HepG2 (cell line): Measurements from ENCODE around the gene YBX2. TPM values are rescaled to one million over a fixed set of nuclear protein-coding genes. Genes with fewer than 3 reads are reported as not detected.

Experiments
- ATAC-seq: fragments of 200-7000 bp; cut with Tn5 transposase; 3 replicates; pipeline ENCODE4 v1.9.1; 2020; ENCODE audit warnings: mild to moderate bottlenecking, moderate library complexity
- BruUV-seq: library from RNA; stranded (reverse); fragments of 400-500 nt; replicated peaks from 2 replicates; lab custom pipeline; 2021; lab: Mats Ljungman, UMichigan
- CTCF ChIA-PET: fragments of 300-600 bp; formaldehyde crosslinking; extraction: SDS; loops from one replicate; lab custom pipeline; 2021; ENCODE audit warnings: low total read pairs, inconsistent platforms, low intra/inter-chr PET ratio; lab: Yijun Ruan, JAX
- POLR2A ChIA-PET: fragments of 350-600 bp; sonication (Branson Sonifier 250); formaldehyde crosslinking; loops from one replicate; lab custom pipeline; 2020; ENCODE audit warnings: antibody characterized with exemption, inconsistent platforms; lab: Yijun Ruan, JAX
- DNase-seq: peaks from one replicate; pipeline ENCODE4 v3.0.0-alpha.2; 2015; ENCODE audit warnings: low spot score
- FAIRE-seq: peaks from 3 replicates; lab custom pipeline; 2011; peaks lifted over from hg19 to GRCh38; lab: Jason Lieb, UNC
- H2AFZ ChIP-seq: one replicate; pipeline ENCODE4 v1.6.1; 2011; ENCODE audit warnings: low read length, inconsistent platforms
- H3K27ac ChIP-seq: fragments of 300-600 bp; 3 replicates; pipeline ENCODE4 v1.8.0; 2011; ENCODE audit warnings: mixed run types, mild to moderate bottlenecking, mixed read lengths, low read length, inconsistent platforms; ENCODE audit not compliant: insufficient read depth; ENCODE audit errors: extremely low read length
- H3K27me3 ChIP-seq, 2 experiments: fragments of 200-600 bp in 1 of 2; 2 replicates in 1 of 2; 3 replicates in 1 of 2; pipeline versions ENCODE4 v1.6.0 to v1.8.0; 2011; ENCODE audit warnings: low read length in 2 of 2, mild to moderate bottlenecking in 2 of 2, moderate library complexity in 2 of 2, inconsistent platforms in 1 of 2; ENCODE audit not compliant: insufficient read depth in 2 of 2, control insufficient read depth in 1 of 2
- H3K36me3 ChIP-seq, 2 experiments: fragments of 200-600 bp in 1 of 2; replicated peaks in 1 of 2; 2 replicates in 1 of 2; 3 replicates in 1 of 2; pipeline versions ENCODE4 v1.5.1 to v1.8.0; 2011; ENCODE audit warnings: low read length in 2 of 2, inconsistent platforms in 1 of 2; ENCODE audit not compliant: insufficient read depth in 2 of 2, control insufficient read depth in 1 of 2
- H3K4me1 ChIP-seq: 2 replicates; pipeline ENCODE4 v1.5.1; 2012; ENCODE audit warnings: low read length, inconsistent platforms; ENCODE audit not compliant: insufficient read depth
- H3K4me2 ChIP-seq: 2 replicates; pipeline ENCODE4 v1.6.0; 2011; ENCODE audit warnings: low read depth, low read length, inconsistent platforms
- H3K4me3 ChIP-seq, 3 experiments: fragments of 200-600 bp in 1 of 3; sonication (generic), shearing (Covaris generic) in 1 of 3; replicated peaks in 1 of 3; 2 replicates each; pipeline ENCODE4 v1.5.1; 2011 to 2016; ENCODE audit warnings: low read length in 3 of 3, inconsistent platforms in 2 of 3, low read depth in 2 of 3, mild to moderate bottlenecking in 2 of 3, control low read depth in 1 of 3, mixed read lengths in 1 of 3; ENCODE audit not compliant: insufficient read depth in 1 of 3
- H3K79me2 ChIP-seq: one replicate; pipeline ENCODE4 v1.6.1; 2011; ENCODE audit warnings: low read length, inconsistent platforms; ENCODE audit not compliant: insufficient read depth
- H3K9ac ChIP-seq: 2 replicates; pipeline ENCODE4 v1.6.0; 2011; ENCODE audit warnings: mild to moderate bottlenecking, low read depth, low read length, inconsistent platforms; ENCODE audit not compliant: insufficient read depth
- H3K9me3 ChIP-seq: 2 replicates; pipeline ENCODE4 v1.5.1; 2012; ENCODE audit warnings: mild to moderate bottlenecking, low read length
- H4K20me1 ChIP-seq: 2 replicates; pipeline ENCODE4 v1.6.0; 2011; ENCODE audit warnings: inconsistent platforms, mild to moderate bottlenecking, low read length, moderate library complexity; ENCODE audit not compliant: insufficient read depth
- NFIC ChIP-seq: IDR thresholded peaks from 2 replicates; pipeline ENCODE4 v1.6.1; 2012; ENCODE audit warnings: mild to moderate bottlenecking, low read length, inconsistent platforms
- XBP1 ChIP-seq: sonication (generic); formaldehyde crosslinking; IDR thresholded peaks from 2 replicates; pipeline ENCODE4 v1.5.0; 2020; ENCODE audit warnings: missing genetic modification reagents
- WGBS: methylation state at CpG from one replicate; pipeline ENCODE4 v1.1.6; 2017; ENCODE audit warnings: low lambda C conversion rate; 5-methylcytosine and 5-hydroxymethylcytosine counted together
- in situ Hi-C: cut with HindIII; loops from 2 replicates; pipeline ENCODE4 v1.10.0; 2017; ENCODE audit warnings: low pct_unique_long_range_greater_than_20kb; ENCODE audit not compliant: extremely low pct_ligation_motif_present
- intact Hi-C: fragments of 100-400 bp; cut with micrococcal nuclease; formaldehyde crosslinking; loops from one replicate; pipeline ENCODE4 v1.10.0; 2022; ENCODE audit not compliant: unreplicated experiment
- polyA plus RNA-seq, 8 experiments: library from polyadenylated mRNA; depleted of rRNA in 3 of 8; stranded (reverse) in 7 of 8; unstranded in 1 of 8; fragments of >200 nt; fragmentation: Illumina TruSeq in 4 of 8; extraction: Trizol in 4 of 8; gene quantifications; 2 replicates each; pipeline versions ENCODE4 v1.2.1 to v1.2.3, GENCODE V29; 2011 to 2016; ENCODE audit warnings: low read depth in 4 of 8, missing spikeins in 1 of 8, mixed read lengths in 1 of 8; ENCODE audit not compliant: insufficient read depth in 1 of 8
- total RNA-seq, 5 experiments: library from RNA; depleted of rRNA; stranded (reverse); fragments of >200 nt; fragmentation: Illumina TruSeq; extraction: Trizol; gene quantifications; 2 replicates each; pipeline ENCODE4 v1.2.3, GENCODE V29; 2016; ENCODE audit warnings: low read depth in 1 of 5

YBX2 gene
- total and polyA plus RNA-seq, 2 of the 13 experiments (the other 11 are each of a cell fraction or from before 2014, with no cell fraction given) = 0.12 to 0.22 TPM

DNA sequence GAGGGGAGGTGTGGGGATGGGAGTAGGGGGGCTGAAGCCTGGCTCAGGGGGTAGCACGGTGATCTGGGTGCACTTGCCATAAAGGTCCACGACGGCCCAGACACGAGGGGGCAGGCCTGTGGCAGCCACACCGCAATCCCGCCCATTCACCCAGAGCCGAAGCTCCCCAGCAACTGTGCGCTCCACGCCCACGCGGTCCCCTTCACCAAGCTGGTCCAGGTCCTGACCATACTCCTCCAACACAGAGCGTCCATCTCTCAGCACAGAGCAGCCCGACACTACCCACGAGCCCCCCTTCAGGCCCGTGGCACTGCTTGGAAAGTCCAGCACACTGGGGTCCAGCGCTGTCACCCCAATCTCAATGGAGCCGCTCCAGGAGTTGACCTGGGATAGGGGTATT, 33.1 kb upstream of the YBX2 start:
- BruUV-seq = no TSS peak
- Histone ChIP-seq H3K9ac (0 out of 2 replicates have a peak overlapping the region, but pooled peaks have one; percentile 83), H3K36me3 (peaks cover 13 to 35% of the 10 kb centered on the region in 2 experiments), H3K27me3 (peaks cover 0 to 4% of the 10 kb centered on the region in 2 experiments; a peak in 2 of 5 replicates), H4K20me1 (no peaks in the 10 kb centered on the region), H3K4me2 (0 out of 2 replicates have a peak overlapping the region, but pooled peaks have one; percentile 6), H2AFZ (no peak overlapping the region)
- in situ Hi-C loops = no loop called here
- intact Hi-C loops = no loop called here
- ATAC-seq = no peak
- no peak for TF ChIP-seq NFIC
- TF ChIP-seq, all 625 proteins: peak for 0
- peaks cover 24% of the 10 kb centered on the region for H3K4me1 ChIP-seq
- H3K79me2 ChIP-seq = peaks cover 12% of the 10 kb centered on the region
- no peak overlapping the region for H3K27ac ChIP-seq
- DNase-seq = no peak
- H3K4me3 ChIP-seq = peak overlapping the region in 1 of 3 experiments; percentile 8; a peak in 2 of 6 replicates
- ChIA-PET POLR2A (no interaction called here), CTCF (no interaction called here)
- FAIRE-seq = no peak
- no peaks in the 10 kb centered on the region for H3K9me3 ChIP-seq
- 99% methylated on average over 12 of the region's 17 CpGs for WGBS

DNA sequence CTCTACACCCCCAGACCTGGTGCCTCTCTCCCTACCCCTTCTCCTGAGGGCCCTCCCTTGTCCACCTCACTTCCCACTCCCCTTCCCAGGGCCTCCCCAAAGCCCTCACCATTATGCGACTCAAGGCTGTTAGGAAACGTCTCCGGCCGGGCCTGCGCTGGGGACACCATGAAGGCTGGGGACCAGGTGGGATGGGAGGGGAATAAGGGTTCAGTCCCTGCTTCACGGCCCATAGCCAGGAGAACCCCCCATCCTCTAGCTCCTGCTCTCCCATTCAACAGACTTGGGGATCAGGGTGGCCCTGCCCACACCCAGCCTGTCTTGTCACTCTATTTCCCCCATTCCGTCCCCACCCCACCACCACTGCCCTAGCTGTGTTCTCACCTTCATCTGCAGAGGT, 32.6 kb upstream of the YBX2 start:
- Histone ChIP-seq H3K9ac (no peak overlapping the region), H3K9me3 (no peaks in the 10 kb centered on the region), H3K27ac (no peak overlapping the region), H4K20me1 (no peaks in the 10 kb centered on the region), H3K36me3 (peaks cover 15 to 39% of the 10 kb centered on the region in 2 experiments)
- WGBS = 98% methylated on average over 7 of the region's 7 CpGs
- in situ Hi-C loops (no loop called here), intact Hi-C loops (no loop called here)
- ATAC-seq = no peak
- no peak for DNase-seq
- TF ChIP-seq XBP1 (CRISPR knock-in tag) = no peak
- TF ChIP-seq, all 625 proteins: peak for 0
- H3K4me3 ChIP-seq = no peak overlapping the region
- H3K79me2 ChIP-seq = peaks cover 12% of the 10 kb centered on the region
- H3K4me2 ChIP-seq = no peak overlapping the region
- POLR2A ChIA-PET = no interaction called here
- FAIRE-seq = no peak
- peaks cover 24% of the 10 kb centered on the region for H3K4me1 ChIP-seq
- no TSS peak for BruUV-seq
- H2AFZ ChIP-seq = no peak overlapping the region
- peaks cover 0 to 2% of the 10 kb centered on the region in 2 experiments; a peak in 1 of 5 replicates for H3K27me3 ChIP-seq
- CTCF ChIA-PET = no interaction called here
